B cell (primary cell): ENCODE data around the gene LRRC43.

Experiments
- CTCF ChIP-seq: fragments of 200-600 bp; IDR thresholded peaks from one replicate; pipeline ENCODE4 v1.8.0; 2022; ENCODE audit warnings: antibody characterized with exemption, mild to moderate bottlenecking
- EZH2 ChIP-seq: IDR thresholded peaks from 2 replicates; pipeline ENCODE4 v1.6.1; 2012; ENCODE audit warnings: borderline replicate concordance, low read depth, mild to moderate bottlenecking, moderate library complexity, low read length; ENCODE audit not compliant: insufficient read depth, poor library complexity, severe bottlenecking

GRCh38 chr12:122171399-122171798, 11.5 kb upstream of the LRRC43 start:
- TF ChIP-seq CTCF: no peak
- no peak for TF ChIP-seq EZH2
